Activated CD4-positive, alpha-beta T cell treated with anti-CD3 and anti-CD28 coated beads for 36 hours (primary cell): ENCODE measurements around the gene GPR137B. TPM values are rescaled to one million over a fixed set of nuclear protein-coding genes. Genes with fewer than 3 reads are reported as not detected.
"Not testable (repeated sequence)": the region's sequence is repeated elsewhere in the genome, so short reads cannot be mapped to it uniquely, and the experiment has no call there.

Source experiments
- ATAC-seq: fragments of 200-7000 bp; cut with Tn5 transposase; one replicate; pipeline ENCODE4 v1.10.0; 2021; ENCODE audit warnings: mild to moderate bottlenecking, moderate library complexity
- CTCF ChIA-PET: fragments of 350-600 bp; sonication (Branson Sonifier 250); formaldehyde crosslinking; loops from one replicate; lab custom pipeline; 2021; ENCODE audit warnings: antibody characterized with exemption; lab: Charles Lee
- POLR2A ChIA-PET: fragments of 350-600 bp; sonication (Branson Sonifier 250); formaldehyde crosslinking; loops from one replicate; lab custom pipeline; 2021; ENCODE audit warnings: antibody characterized with exemption, inconsistent platforms; lab: Charles Lee
- DNase-seq: peaks from one replicate; pipeline ENCODE4 v3.0.0-alpha.2; 2020
- H3K27ac Mint-ChIP-seq: one replicate; pipeline ENCODE4 v1.8.0; 2021; ENCODE audit warnings: mixed read lengths
- H3K27me3 Mint-ChIP-seq: one replicate; pipeline ENCODE4 v1.8.0; 2021; ENCODE audit warnings: mixed read lengths
- H3K36me3 Mint-ChIP-seq: one replicate; pipeline ENCODE4 v1.8.0; 2021; ENCODE audit warnings: low read depth, mixed read lengths
- H3K4me1 Mint-ChIP-seq: one replicate; pipeline ENCODE4 v1.8.0; 2021; ENCODE audit warnings: mixed read lengths
- H3K4me3 Mint-ChIP-seq: one replicate; pipeline ENCODE4 v1.8.0; 2021; ENCODE audit warnings: mild to moderate bottlenecking, moderate library complexity, mixed read lengths
- H3K9me3 Mint-ChIP-seq: one replicate; pipeline ENCODE4 v1.8.0; 2021; ENCODE audit warnings: low read depth, mixed read lengths
- intact Hi-C, 2 experiments: fragments of 100-400 bp; cut with DNase I in 1 of 2; cut with micrococcal nuclease in 1 of 2; formaldehyde crosslinking; loops; one replicate each; pipeline versions ENCODE4 v1.14.2 to v1.15.1; 2022 to 2024; cut with DNase I, micrococcal nuclease
- total RNA-seq, 2 experiments: library from RNA; stranded (reverse); gene quantifications; one replicate each; pipeline ENCODE4 v1.2.3, GENCODE V29; 2021

Gene GPR137B
- total RNA-seq, 2 experiments from 2014 or later = 5.0 to 5.6 TPM

DNA sequence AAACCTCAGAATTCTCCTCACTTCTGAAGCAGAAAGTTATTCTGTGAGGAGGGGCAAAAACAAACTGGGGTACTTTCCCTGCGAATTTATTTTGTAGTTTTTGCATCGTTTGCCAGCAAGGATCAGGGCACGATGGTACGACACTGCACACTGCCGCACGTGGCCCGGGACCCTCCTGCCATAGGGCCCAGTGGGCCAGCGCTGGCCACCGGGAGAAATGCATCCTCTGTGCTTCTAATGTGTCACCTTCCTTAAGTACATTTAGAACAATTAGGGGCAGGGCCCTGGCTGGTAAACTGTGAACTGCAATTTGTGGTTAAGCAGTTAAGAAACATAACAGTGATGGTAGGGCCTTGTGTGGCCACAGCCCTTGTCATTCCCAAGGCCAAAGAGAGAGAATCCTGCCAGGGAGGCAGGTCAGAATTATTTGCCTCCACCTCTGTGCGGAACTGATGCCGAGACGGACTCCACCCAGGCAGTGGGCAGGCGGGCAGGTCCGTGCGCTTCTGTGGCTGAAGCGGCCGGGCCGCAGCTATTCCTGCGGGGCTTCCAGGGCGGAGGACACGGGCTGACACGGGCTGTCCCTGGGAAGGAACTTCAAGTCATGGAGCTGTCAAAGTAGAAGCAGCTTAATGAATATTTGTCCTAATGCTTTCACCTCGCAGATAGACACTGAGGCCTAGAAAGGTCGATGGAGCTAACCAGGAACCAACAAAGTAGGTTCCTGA is 12.5 kb downstream of the GPR137B start:
- H3K36me3 Mint-ChIP-seq = no peaks in the 10 kb centered on the region
- no peak for DNase-seq
- CTCF ChIA-PET = no interaction called here
- no peak overlapping the region for H3K27ac Mint-ChIP-seq
- H3K9me3 Mint-ChIP-seq = no peaks in the 10 kb centered on the region
- H3K4me3 Mint-ChIP-seq = no peak overlapping the region
- ATAC-seq = no peak
- intact Hi-C loops = no loop called here
- POLR2A ChIA-PET = interaction anchor here (0.5 kb wide), 1 partner anchor 151 kb away, joined by 4 read pairs; no protein-coding TSS in a partner anchor
- no peaks in the 10 kb centered on the region for H3K27me3 Mint-ChIP-seq
- H3K4me1 Mint-ChIP-seq = peaks cover 16% of the 10 kb centered on the region

DNA sequence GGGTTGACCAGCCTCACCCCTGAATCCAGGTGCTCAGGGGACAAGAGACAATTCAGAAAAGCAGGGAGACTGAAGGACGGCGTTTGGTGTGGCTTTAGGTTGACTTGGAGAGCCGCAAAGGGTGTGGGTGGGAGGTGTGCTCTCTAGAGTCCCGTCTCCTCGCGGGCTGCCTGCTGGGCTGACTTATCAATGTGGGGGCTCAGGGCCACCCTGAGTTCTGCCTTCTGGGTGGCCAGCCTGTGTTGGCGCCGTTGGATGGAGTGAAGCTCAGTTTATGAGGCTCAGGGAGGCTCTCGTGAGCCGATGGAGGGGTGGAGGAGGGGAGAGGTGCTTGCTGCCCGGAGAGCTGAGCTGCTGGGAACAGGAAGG is 13.0 kb downstream of the GPR137B start:
- no peaks in the 10 kb centered on the region for H3K27me3 Mint-ChIP-seq
- no peak for DNase-seq
- ChIA-PET CTCF (interaction anchor here (0.7 to 1.4 kb wide), 3 partner anchors 9 to 547 kb away, joined by 3 read pairs; no protein-coding TSS in a partner anchor), POLR2A (interaction anchor here (0.9 kb wide), 1 partner anchor 12 kb away, joined by 3 read pairs; no protein-coding TSS in a partner anchor)
- intact Hi-C loops = no loop called here
- H3K4me1 Mint-ChIP-seq = peaks cover 20% of the 10 kb centered on the region
- no peak overlapping the region for H3K4me3 Mint-ChIP-seq
- no peak overlapping the region for H3K27ac Mint-ChIP-seq
- no peak for ATAC-seq
- no peaks in the 10 kb centered on the region for H3K9me3 Mint-ChIP-seq
- peaks cover 2% of the 10 kb centered on the region for H3K36me3 Mint-ChIP-seq

DNA sequence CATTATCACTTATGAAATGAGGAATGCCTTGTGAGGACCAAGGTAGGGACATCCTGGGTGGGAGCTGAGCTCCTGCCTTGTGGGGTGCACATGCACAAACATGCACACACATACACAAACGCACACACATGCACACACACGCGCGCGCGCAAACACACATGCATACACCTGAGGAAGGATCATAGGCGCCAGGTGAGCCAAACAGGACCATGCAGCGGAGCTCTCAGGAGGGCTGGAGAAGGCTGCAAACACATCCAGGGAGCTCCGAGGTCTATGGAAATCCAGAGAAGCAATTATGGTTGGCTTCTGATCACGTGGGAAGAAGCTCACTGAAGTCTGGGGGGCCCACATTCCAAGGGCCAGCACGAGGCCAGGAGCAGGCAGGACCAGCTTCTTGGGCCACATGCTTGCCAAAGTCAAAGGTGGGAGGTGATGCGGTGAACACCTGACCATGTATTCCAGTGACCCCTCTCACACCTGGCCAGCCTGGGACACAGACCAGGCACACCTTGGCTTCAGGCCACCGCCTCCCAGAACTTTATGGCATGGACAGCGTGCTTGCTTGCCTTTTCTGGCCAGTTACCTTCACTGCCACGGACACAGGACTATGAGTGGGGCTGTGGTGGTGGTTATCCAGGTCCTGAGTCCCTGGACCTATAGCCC is 13.6 kb downstream of the GPR137B start:
- POLR2A ChIA-PET = interaction anchor here (0.9 kb wide), 1 partner anchor 13 kb away, joined by 3 read pairs; no protein-coding TSS in a partner anchor
- ATAC-seq (no peak), DNase-seq (no peak)
- no peak overlapping the region for H3K27ac Mint-ChIP-seq
- CTCF ChIA-PET = interaction anchor here (0.5 to 1.4 kb wide), 4 partner anchors 9 to 546 kb away, joined by 3 read pairs; no protein-coding TSS in a partner anchor
- peaks cover 26% of the 10 kb centered on the region for H3K4me1 Mint-ChIP-seq
- no peak overlapping the region for H3K4me3 Mint-ChIP-seq
- no peaks in the 10 kb centered on the region for H3K27me3 Mint-ChIP-seq
- peaks cover 4% of the 10 kb centered on the region for H3K9me3 Mint-ChIP-seq
- intact Hi-C loops = no loop called here
- peaks cover 8% of the 10 kb centered on the region for H3K36me3 Mint-ChIP-seq

- intact Hi-C loops = no loop called here
- H3K27me3 Mint-ChIP-seq = no peaks in the 10 kb centered on the region
Measured at GRCh38 chr1:236156512-236157208, 14.3 kb downstream of the GPR137B start.

DNA sequence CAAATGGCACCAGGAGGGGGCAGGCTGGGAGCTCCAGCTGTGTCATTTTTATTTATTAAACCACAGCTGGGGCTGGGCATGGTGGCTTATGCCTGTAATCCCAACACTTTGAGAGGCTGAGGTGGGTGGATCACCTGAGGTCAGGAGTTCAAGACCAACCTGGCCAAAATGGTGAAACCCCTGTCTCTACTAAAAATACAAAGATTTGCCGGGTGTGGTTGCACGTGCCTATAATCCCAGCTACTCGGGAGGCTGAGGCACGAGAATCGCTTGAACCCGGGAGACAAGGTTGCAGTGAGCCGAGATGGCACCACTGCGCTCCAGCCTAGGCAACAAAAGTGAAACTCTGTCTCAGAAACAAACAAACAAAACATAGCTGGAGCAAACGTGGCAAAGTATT is 15.7 kb downstream of the GPR137B start:
- H3K4me3 Mint-ChIP-seq, ATAC-seq, DNase-seq, POLR2A ChIA-PET, H3K27me3 Mint-ChIP-seq, H3K27ac Mint-ChIP-seq, intact Hi-C loops: not testable (repeated sequence)
- peaks cover 27% of the 10 kb centered on the region for H3K4me1 Mint-ChIP-seq
- CTCF ChIA-PET = interaction anchor here (0.6 kb wide), 1 partner anchor 15 kb away, joined by 3 read pairs; no protein-coding TSS in a partner anchor
- H3K36me3 Mint-ChIP-seq = peaks cover 21% of the 10 kb centered on the region
- H3K9me3 Mint-ChIP-seq = peaks cover 16% of the 10 kb centered on the region

More at GRCh38 chr1:236156512-236157208, 14.3 kb downstream of the GPR137B start:
- H3K36me3 Mint-ChIP-seq = peaks cover 14% of the 10 kb centered on the region
- POLR2A ChIA-PET = no interaction called here
- peaks cover 27% of the 10 kb centered on the region for H3K4me1 Mint-ChIP-seq
- H3K4me3 Mint-ChIP-seq = no peak overlapping the region
- CTCF ChIA-PET = interaction anchor here (1.4 kb wide), 1 partner anchor 546 kb away, joined by 3 read pairs; no protein-coding TSS in a partner anchor
- DNase-seq (peak; percentile 51), ATAC-seq (peak; percentile 85)
- no peak overlapping the region for H3K27ac Mint-ChIP-seq
- H3K9me3 Mint-ChIP-seq = peaks cover 11% of the 10 kb centered on the region

GRCh38 chr1:236158719-236159118 is 16.4 kb downstream of the GPR137B start:
- ChIA-PET CTCF (interaction anchor here (0.6 kb wide), 1 partner anchor 16 kb away, joined by 3 read pairs; no protein-coding TSS in a partner anchor), POLR2A (no interaction called here)
- H3K4me1 Mint-ChIP-seq = peaks cover 33% of the 10 kb centered on the region
- no peak overlapping the region for H3K4me3 Mint-ChIP-seq
- ATAC-seq (no peak), DNase-seq (no peak)
- H3K9me3 Mint-ChIP-seq = peaks cover 21% of the 10 kb centered on the region
- intact Hi-C loops = no loop called here
- no peak overlapping the region for H3K27ac Mint-ChIP-seq
- H3K36me3 Mint-ChIP-seq = peaks cover 26% of the 10 kb centered on the region
- no peaks in the 10 kb centered on the region for H3K27me3 Mint-ChIP-seq

DNA sequence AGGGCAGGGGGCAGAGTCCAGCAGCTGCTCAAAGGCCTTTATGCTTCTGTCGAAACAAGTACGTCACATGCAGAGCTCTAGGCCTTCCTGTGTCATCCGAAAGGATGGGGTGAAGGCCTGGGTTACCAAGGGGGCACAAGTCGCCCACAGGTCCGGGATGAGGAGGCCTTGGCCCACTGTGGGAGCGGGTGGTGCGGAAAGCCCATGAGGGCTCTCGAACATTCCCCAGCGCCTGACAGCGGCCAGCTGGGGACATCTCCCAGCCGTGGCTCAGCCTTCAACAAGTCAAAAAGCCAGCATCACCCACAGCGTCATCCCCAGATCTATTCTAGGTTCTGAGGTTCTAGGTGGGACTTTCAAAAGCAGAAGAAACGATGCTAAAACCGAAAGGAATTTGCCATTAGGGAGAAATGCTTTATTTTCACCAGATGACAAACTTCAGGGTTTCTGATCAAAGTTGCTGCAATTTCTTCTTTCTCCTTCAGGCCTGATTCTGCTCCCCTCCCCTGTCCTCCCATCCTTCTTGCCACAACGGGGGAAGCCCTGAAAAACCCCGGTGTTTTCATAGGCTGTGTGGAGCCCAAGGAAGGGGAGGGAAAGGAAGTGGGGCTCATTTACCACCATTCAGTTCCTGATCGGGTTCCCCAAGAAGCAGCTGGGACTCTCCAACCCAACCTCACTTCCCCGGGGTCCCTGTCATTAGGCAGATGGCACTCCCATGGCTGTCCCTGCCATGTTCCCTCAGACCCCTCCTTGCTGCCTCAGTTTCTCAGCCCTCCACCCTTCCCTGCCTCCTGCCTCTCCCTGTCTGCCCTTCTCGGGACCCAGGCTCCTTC is 17.6 kb downstream of the GPR137B start:
- Mint-ChIP-seq H3K4me1 (peaks cover 40% of the 10 kb centered on the region), H3K36me3 (peaks cover 28% of the 10 kb centered on the region), H3K4me3 (no peak overlapping the region), H3K27ac (peak overlapping the region; percentile 12), H3K27me3 (no peaks in the 10 kb centered on the region), H3K9me3 (peaks cover 21% of the 10 kb centered on the region)
- ChIA-PET POLR2A (interaction anchor here (0.6 kb wide), 1 partner anchor 125 kb away, joined by 3 read pairs; no protein-coding TSS in a partner anchor), CTCF (no interaction called here)
- ATAC-seq = peak; percentile 45
- intact Hi-C loops = no loop called here
- peak; percentile 20 for DNase-seq

DNA sequence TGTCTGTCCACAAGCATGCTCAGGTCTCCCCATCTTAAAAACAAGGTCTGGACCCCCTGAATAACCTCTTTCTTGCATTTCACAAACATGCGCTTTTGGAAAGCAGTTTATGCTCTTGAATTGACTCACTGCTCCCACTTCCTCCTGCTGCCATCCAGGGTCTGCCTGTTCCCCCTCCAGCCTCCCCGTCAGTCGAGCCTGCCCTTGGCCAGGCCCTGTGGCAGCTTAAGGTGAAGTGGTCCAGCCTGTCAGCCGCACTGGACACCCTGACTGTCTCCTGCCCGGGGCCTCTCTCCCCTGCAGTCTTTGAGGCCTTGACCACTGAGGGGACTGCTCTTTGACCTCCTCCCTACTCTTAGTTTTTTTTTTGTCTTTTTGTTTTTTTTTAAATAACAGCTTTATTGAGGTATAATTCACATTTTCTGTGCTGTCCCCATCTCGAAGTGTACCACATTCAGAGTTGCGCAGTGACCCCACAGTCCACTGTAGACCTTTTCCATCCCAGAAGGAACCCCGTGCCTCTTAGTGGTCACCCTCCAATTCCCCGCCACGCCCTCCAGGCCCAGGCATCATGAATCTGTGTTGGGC is 18.3 kb downstream of the GPR137B start:
- H3K27ac Mint-ChIP-seq = peak overlapping the region; percentile 12
- no peak for ATAC-seq
- H3K27me3 Mint-ChIP-seq = no peaks in the 10 kb centered on the region
- POLR2A ChIA-PET = no interaction called here
- peaks cover 28% of the 10 kb centered on the region for H3K36me3 Mint-ChIP-seq
- intact Hi-C loops = no loop called here
- H3K9me3 Mint-ChIP-seq = peaks cover 21% of the 10 kb centered on the region
- H3K4me1 Mint-ChIP-seq = peaks cover 37% of the 10 kb centered on the region
- CTCF ChIA-PET = no interaction called here
- no peak overlapping the region for H3K4me3 Mint-ChIP-seq
- no peak for DNase-seq

- POLR2A ChIA-PET = no interaction called here
- DNase-seq = no peak
Measured at GRCh38 chr1:236161230-236161629, 18.9 kb downstream of the GPR137B start.

GRCh38 chr1:236161755-236162154 is 19.4 kb downstream of the GPR137B start:
- H3K27ac Mint-ChIP-seq, CTCF ChIA-PET, DNase-seq, ATAC-seq, POLR2A ChIA-PET, H3K27me3 Mint-ChIP-seq, H3K4me3 Mint-ChIP-seq, intact Hi-C loops: not testable (repeated sequence)
- H3K9me3 Mint-ChIP-seq = peaks cover 21% of the 10 kb centered on the region
- peaks cover 28% of the 10 kb centered on the region for H3K36me3 Mint-ChIP-seq
- peaks cover 30% of the 10 kb centered on the region for H3K4me1 Mint-ChIP-seq

More at GRCh38 chr1:236161230-236161629, 18.9 kb downstream of the GPR137B start:
- no peak overlapping the region for H3K4me3 Mint-ChIP-seq
- no peaks in the 10 kb centered on the region for H3K27me3 Mint-ChIP-seq
- CTCF ChIA-PET = no interaction called here
- peaks cover 28% of the 10 kb centered on the region for H3K36me3 Mint-ChIP-seq
- no peak for ATAC-seq
- peaks cover 21% of the 10 kb centered on the region for H3K9me3 Mint-ChIP-seq
- H3K4me1 Mint-ChIP-seq = peaks cover 35% of the 10 kb centered on the region
- H3K27ac Mint-ChIP-seq = no peak overlapping the region
- intact Hi-C loops = no loop called here
